BJ (cell line): ENCODE data around the gene PRR7. TPM values are rescaled to one million over a fixed set of nuclear protein-coding genes. Genes with fewer than 3 reads are reported as not detected.

Experiments used
- CTCF ChIA-PET: fragments of 350-600 bp; formaldehyde crosslinking; extraction: SDS; loops from one replicate; lab custom pipeline; 2021; ENCODE audit warnings: antibody characterized with exemption, inconsistent platforms; lab: Yijun Ruan, JAX
- POLR2A ChIA-PET: fragments of 300-600 bp; sonication (Branson Sonifier 250); formaldehyde crosslinking; extraction: SDS; loops from one replicate; lab custom pipeline; 2021; ENCODE audit warnings: antibody characterized with exemption; lab: Charles Lee
- DNase-seq: peaks from one replicate; pipeline ENCODE4 v3.0.0-alpha.2; 2011; ENCODE audit warnings: low read depth
- H3K27me3 ChIP-seq: 2 replicates; pipeline ENCODE4 v1.6.0; 2011; ENCODE audit warnings: low read length; ENCODE audit not compliant: control insufficient read depth, insufficient read depth
- H3K36me3 ChIP-seq: 2 replicates; pipeline ENCODE4 v1.5.1; 2011; ENCODE audit warnings: low read length; ENCODE audit not compliant: control insufficient read depth, insufficient read depth
- H3K4me3 ChIP-seq: 2 replicates; pipeline ENCODE4 v1.5.1; 2011; ENCODE audit warnings: low read depth, mild to moderate bottlenecking, control low read depth, low read length
- polyA plus RNA-seq: library from polyadenylated mRNA; depleted of rRNA; stranded (reverse); fragments of >200 nt; gene quantifications from 2 replicates; pipeline ENCODE4 v1.2.3, GENCODE V29; 2011
- TF ChIP-seq, protein P1 (sequence below): IDR thresholded peaks from 2 replicates; pipeline ENCODE4 v1.5.1; 2011; ENCODE audit warnings: low read depth, mild to moderate bottlenecking, control low read depth, inconsistent platforms, low read length, moderate library complexity; ENCODE audit not compliant: insufficient read depth

Gene PRR7
- polyA plus RNA-seq, 1 experiment: 1.6 TPM

DNA sequence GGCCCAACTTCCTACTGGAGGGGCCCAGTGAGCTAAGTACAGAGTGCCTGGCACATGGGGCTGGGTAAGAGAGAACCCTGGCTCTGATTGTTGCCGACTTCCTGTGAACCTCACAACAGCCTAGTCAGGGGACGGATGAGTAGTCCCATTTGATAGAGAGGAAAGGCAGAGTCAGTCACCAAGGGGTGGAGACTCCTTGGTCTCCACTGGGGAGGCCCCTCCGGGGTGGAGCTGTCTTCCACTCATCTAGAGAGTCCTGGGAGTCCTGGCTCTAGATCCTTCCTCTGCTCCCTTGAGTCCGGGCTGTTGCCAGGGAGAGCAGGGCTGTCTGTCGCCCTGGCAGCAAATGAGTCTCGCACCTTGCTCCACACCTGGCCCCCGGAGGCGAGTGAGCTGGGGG, 12.2 kb upstream of the PRR7 start:
- TF ChIP-seq, protein P1, sequence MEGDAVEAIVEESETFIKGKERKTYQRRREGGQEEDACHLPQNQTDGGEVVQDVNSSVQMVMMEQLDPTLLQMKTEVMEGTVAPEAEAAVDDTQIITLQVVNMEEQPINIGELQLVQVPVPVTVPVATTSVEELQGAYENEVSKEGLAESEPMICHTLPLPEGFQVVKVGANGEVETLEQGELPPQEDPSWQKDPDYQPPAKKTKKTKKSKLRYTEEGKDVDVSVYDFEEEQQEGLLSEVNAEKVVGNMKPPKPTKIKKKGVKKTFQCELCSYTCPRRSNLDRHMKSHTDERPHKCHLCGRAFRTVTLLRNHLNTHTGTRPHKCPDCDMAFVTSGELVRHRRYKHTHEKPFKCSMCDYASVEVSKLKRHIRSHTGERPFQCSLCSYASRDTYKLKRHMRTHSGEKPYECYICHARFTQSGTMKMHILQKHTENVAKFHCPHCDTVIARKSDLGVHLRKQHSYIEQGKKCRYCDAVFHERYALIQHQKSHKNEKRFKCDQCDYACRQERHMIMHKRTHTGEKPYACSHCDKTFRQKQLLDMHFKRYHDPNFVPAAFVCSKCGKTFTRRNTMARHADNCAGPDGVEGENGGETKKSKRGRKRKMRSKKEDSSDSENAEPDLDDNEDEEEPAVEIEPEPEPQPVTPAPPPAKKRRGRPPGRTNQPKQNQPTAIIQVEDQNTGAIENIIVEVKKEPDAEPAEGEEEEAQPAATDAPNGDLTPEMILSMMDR: no peak
- ChIA-PET POLR2A (no interaction called here), CTCF (interaction anchor here (1.1 to 1.7 kb wide), 3 partner anchors 9 to 44 kb away, joined by 3 to 4 read pairs (median 4); no protein-coding TSS in a partner anchor)
- no peaks in the 10 kb centered on the region for H3K27me3 ChIP-seq
- no peak for DNase-seq
- H3K4me3 ChIP-seq: no peak overlapping the region
- peaks cover 36% of the 10 kb centered on the region for H3K36me3 ChIP-seq

DNA sequence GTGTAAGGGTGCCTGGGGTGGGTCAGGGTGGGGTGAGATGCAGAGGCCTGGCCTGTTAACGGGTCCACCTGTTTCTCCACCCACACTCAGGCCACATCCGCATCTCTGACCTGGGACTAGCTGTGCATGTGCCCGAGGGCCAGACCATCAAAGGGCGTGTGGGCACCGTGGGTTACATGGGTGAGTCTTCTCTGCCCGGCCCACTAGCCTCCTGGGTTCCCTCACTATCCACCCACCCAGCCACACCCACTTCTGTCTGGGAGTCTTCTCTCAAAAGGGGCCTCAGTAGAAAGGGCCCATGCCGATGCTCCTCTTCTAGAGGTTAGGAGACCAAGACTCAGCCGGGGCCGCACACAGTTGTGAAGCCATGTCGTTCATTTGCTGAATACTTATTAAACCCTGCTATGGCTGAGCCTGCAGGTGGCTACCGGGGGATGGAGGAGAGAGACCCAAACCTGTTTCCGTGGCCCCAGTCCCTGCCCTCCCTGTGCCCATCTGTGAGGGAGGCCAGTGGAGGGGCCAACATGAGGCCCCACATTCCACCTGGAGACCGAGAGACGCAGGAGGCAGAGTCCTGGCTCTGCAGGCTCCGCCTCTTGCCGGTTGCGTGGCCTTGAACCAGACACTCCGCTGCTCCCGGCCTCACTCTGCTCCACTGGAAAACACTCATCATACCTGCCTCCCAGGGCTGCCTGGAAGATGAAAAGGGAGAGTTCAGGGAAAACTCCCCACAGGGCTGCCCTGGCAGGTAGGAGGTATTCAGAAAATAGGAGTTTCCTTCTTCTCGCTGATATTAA, 11.5 kb upstream of the PRR7 start:
- Histone ChIP-seq H3K27me3 (no peaks in the 10 kb centered on the region), H3K36me3 (peaks cover 34% of the 10 kb centered on the region), H3K4me3 (no peak overlapping the region)
- POLR2A ChIA-PET: no interaction called here
- TF ChIP-seq, protein P1: no peak
- DNase-seq: no peak
- CTCF ChIA-PET: interaction anchor here (1.1 to 1.7 kb wide), 3 partner anchors 8 to 44 kb away, joined by 3 to 4 read pairs (median 4); no protein-coding TSS in a partner anchor

DNA sequence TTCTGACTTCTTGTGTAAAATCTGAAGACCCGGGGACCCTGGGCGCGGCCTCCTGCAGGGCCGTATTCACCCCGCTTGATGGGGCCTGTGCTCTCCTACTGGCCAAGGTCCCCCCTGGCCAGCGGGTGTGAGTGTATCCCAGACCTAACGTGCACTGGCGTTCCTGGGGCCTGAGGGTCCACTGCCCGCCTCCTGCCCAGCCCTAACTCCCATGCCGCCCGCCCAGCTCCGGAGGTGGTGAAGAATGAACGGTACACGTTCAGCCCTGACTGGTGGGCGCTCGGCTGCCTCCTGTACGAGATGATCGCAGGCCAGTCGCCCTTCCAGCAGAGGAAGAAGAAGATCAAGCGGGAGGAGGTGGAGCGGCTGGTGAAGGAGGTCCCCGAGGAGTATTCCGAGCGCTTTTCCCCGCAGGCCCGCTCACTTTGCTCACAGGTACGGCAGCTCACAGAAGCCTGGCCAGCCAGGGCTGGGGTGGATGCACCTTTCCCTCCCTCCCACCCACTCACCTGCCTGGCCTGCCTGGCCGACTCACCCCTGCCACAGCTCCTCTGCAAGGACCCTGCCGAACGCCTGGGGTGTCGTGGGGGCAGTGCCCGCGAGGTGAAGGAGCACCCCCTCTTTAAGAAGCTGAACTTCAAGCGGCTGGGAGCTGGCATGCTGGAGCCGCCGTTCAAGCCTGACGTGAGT, 10.6 kb upstream of the PRR7 start:
- no peaks in the 10 kb centered on the region for H3K27me3 ChIP-seq
- CTCF ChIA-PET: interaction anchor here (0.6 kb wide), 1 partner anchor 122 kb away, joined by 3 read pairs; no protein-coding TSS in a partner anchor
- DNase-seq: no peak

DNA sequence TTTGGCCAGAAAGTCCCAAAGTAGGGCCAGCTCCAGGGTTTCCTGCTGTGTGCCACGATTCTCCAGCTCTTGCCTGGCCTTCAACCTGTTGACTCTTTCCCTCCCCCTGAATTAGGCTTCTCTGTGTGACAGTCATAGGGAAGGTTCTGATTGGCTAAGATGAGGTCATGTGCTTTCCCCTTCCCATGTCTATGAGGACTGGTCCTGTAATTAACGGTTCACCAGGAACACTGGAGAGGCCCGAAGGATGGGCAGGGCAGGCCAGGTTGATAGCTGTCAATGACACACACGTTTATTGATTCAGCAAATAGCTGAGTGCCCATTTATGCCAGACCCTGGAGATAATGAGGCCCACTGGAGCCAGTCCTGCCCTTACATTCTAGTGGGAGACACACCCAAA, 9.0 kb upstream of the PRR7 start:
- ChIA-PET CTCF (interaction anchor here (1.0 to 3.1 kb wide), 4 partner anchors 10 to 34 kb away, joined by 3 to 15 read pairs (median 4); no protein-coding TSS in a partner anchor), POLR2A (interaction anchor here (0.5 kb wide), 1 partner anchor 59 kb away, joined by 3 read pairs; no protein-coding TSS in a partner anchor)
- no peak for DNase-seq
- Histone ChIP-seq H3K4me3 (no peak overlapping the region), H3K27me3 (no peaks in the 10 kb centered on the region), H3K36me3 (peaks cover 30% of the 10 kb centered on the region)
- TF ChIP-seq, protein P1: no peak

More for the DNA sequence above, 10.6 kb upstream of the PRR7 start:
- Histone ChIP-seq H3K36me3 (peaks cover 35% of the 10 kb centered on the region), H3K4me3 (no peak overlapping the region)
- TF ChIP-seq, protein P1: no peak
- POLR2A ChIA-PET: no interaction called here

DNA sequence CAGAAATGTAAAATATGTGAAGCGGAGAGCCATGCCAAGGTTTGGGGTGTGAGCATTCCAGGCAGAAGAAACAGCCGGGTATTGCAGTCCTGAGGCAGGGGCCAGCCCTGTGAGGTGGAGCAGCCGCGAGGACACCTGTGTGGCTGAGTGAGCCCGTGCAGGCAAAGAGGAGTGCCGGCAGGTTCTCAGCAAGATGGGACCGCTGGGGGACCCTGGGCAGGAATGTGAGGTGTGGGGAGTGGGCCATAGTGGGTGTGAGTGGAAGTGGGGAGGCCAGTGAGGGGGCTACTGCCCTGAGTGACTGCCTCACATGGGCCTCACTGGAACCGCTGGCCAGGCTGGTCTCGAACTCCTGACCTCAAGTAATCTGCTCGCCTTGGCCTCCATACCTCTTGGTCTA, 8.1 kb upstream of the PRR7 start:
- Histone ChIP-seq H3K36me3 (peaks cover 21% of the 10 kb centered on the region), H3K4me3 (no peak overlapping the region), H3K27me3 (no peaks in the 10 kb centered on the region)
- no peak for DNase-seq
- CTCF ChIA-PET: interaction anchor here (3.1 kb wide), 1 partner anchor 34 kb away, joined by 15 read pairs; no protein-coding TSS in a partner anchor
- POLR2A ChIA-PET: no interaction called here
- TF ChIP-seq, protein P1: no peak
